Choroid plexus epithelial cell (primary cell): Measurements from ENCODE around the gene AHSP.
A peak's percentile ranks its signal among the peaks of the same experiment; 100 is the strongest.
"Not testable (repeated sequence)": the region's sequence is repeated elsewhere in the genome, so short reads cannot be mapped to it uniquely, and the experiment has no call there.

Experiments used
- DNase-seq: peaks from one replicate; pipeline ENCODE4 v3.0.0-alpha.2; 2010; ENCODE audit warnings: low read depth
- H3K4me3 ChIP-seq: 2 replicates; pipeline ENCODE4 v1.5.1; 2011; ENCODE audit warnings: low read depth, mild to moderate bottlenecking, control low read depth, low read length, moderate library complexity
- TF ChIP-seq, protein P1 (sequence below): conservative IDR thresholded peaks from 2 replicates; pipeline ENCODE4 v1.5.1; 2011; ENCODE audit warnings: low read depth, mild to moderate bottlenecking, control low read depth, inconsistent platforms, low read length, moderate library complexity

Gene AHSP, protein sequence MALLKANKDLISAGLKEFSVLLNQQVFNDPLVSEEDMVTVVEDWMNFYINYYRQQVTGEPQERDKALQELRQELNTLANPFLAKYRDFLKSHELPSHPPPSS

DNA sequence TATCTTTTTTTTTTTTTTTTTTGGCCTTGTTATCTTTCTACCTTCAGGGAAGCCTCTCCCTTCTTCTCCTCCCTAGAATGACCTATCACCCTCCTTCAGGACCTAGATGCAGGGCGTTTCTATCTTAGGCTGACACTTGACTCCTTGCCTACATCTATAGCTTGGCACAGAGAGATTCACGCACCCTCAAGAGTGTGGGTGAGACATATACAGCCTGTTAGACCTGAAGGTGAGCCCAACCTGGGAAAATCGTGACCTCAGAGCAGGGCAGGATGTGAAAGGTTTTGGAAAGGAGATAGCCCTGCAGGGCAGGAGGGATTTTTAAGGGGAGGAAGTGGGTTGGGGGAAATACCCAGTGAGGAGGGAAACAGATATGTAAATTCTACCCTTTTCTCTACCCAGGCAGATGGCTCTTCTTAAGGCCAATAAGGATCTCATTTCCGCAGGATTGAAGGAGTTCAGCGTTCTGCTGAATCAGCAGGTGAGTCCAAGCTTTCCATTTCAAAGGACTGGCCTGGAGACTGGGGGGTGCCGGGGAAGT is at the start of gene AHSP:
TSS of gene AHSP (plus strand) at position 167 of the 541 bp plus-strand sequence. CDS start at position 407, 240 bp downstream.
- H3K4me3 ChIP-seq = no peak within 1 kb of the TSS
- TF ChIP-seq, protein P1, sequence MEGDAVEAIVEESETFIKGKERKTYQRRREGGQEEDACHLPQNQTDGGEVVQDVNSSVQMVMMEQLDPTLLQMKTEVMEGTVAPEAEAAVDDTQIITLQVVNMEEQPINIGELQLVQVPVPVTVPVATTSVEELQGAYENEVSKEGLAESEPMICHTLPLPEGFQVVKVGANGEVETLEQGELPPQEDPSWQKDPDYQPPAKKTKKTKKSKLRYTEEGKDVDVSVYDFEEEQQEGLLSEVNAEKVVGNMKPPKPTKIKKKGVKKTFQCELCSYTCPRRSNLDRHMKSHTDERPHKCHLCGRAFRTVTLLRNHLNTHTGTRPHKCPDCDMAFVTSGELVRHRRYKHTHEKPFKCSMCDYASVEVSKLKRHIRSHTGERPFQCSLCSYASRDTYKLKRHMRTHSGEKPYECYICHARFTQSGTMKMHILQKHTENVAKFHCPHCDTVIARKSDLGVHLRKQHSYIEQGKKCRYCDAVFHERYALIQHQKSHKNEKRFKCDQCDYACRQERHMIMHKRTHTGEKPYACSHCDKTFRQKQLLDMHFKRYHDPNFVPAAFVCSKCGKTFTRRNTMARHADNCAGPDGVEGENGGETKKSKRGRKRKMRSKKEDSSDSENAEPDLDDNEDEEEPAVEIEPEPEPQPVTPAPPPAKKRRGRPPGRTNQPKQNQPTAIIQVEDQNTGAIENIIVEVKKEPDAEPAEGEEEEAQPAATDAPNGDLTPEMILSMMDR = no peak
- DNase-seq = no peak

DNA sequence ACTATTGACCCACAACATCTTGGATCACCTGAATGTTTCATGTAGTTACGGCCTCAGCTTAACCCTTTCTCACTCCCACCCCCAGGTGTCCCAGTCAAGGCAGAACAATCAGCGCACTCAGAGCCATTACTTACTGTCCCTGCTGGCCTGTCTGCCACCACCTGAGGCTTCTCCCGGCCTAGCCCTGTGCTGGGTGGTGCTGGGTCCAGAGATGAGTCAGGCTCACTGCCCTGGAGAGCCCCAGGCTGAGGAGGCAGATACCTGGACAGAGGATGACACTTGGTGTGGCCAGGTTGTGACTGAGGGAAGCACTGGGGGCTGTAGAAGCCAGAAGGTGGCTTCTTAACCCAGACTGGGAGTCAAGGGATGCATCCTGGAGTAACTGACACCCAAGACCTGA is 48.7 kb upstream of the AHSP start:
- no peak overlapping the region for H3K4me3 ChIP-seq
- TF ChIP-seq, protein P1 = no peak
- DNase-seq = no peak

DNA sequence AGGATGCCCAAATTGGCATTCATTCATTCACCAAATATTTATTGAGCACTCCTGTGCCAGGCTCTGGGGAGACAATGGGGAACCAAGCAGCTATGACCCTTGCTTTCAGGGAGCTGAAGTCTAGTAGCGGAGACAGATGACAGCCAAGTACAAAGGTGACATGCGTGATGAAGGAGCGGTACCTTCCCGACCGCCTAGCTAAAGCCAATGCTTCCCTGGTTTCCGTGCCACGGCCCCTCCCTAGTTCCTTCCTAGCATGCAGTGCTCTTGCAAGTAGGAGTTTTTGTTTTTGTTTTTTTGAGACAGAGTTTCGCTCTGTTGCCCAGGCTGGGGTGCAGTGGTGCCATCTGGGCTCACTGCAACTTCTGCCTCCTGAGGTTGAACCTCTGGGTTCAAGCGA is 47.9 kb upstream of the AHSP start:
- no peak for DNase-seq
- TF ChIP-seq, protein P1 = no peak
- H3K4me3 ChIP-seq = no peak overlapping the region

DNA sequence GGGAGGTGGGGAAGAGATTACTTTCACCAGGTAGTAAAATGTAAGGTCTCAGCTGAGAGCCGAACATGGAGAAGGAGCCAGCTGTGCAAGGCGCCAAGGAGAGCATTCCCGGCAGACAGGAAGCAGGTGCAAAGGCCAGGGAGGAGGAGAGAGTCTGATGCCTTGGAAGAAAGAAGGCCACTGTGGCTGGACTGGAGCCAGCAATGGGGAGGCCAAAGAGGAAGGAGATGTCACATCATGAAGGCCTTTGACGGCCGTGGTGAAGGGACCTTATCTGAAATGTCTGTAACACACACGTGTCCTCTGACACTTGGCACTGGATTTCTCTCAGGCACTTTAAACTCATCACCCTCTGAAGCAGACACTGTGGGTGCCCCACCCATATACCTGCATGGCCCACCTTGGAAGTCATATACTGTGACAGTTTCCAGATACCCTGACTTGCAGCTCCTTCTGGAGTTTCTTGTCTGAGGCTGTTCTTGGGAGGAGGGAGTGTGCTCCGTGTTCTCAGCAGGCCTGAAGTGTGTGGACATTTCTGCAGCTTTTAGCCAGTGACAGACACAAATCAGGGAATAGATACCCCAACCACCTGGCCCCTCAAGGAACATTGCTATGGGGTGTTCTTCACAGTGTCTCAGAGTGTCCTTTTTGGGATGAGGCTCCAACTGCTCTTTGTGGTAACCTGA is 46.7 kb upstream of the AHSP start:
- H3K4me3 ChIP-seq = no peak overlapping the region
- TF ChIP-seq, protein P1 = no peak
- peak; percentile 27 for DNase-seq

DNA sequence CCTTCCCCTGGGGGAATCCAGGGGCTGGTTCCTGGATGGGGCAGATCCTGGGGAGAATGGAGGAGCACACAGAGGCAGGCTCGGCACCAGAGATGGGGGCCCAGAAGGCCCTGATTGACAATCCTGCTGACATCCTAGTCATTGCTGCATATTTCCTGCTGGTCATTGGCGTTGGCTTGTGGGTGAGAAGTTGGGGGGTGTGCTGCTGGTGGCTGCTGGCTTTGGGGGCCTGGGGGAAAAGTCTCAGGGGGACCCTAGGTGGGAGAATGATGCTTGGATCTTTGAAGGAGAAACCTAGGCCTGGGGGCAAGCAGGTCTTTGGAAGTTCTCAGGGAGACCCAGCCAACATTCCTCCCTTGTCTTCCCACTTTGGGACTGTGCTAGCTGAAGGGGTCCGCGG is 44.6 kb upstream of the AHSP start, which contains the start of gene SLC5A2:
TSS of gene SLC5A2 (plus strand) at position 43 of the 400 bp plus-strand sequence. CDS start at position 57, 14 bp downstream.
- H3K4me3 ChIP-seq = no peak within 1 kb of the TSS
- TF ChIP-seq, protein P1 = no peak
- DNase-seq = no peak

DNA sequence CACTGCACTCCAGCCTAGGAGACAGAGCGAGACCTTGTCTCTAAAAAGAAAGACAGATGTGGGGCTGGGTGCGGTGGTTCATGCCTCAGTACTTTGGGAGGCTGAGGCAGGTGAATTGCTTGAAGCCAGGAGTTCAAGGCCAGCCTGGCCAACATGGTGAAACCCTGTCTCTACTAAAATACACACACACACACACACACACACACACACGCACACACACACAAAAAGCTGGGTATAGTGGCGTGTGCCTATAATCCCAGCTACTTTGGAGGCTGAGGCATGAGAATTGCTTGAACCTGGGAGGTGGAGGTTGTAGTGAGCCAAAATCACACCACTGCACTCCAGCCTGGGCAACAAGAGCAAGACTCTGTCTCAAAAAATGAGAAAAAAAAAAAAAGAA is 43.7 kb upstream of the AHSP start:
- DNase-seq, H3K4me3 ChIP-seq: not testable (repeated sequence)

DNA sequence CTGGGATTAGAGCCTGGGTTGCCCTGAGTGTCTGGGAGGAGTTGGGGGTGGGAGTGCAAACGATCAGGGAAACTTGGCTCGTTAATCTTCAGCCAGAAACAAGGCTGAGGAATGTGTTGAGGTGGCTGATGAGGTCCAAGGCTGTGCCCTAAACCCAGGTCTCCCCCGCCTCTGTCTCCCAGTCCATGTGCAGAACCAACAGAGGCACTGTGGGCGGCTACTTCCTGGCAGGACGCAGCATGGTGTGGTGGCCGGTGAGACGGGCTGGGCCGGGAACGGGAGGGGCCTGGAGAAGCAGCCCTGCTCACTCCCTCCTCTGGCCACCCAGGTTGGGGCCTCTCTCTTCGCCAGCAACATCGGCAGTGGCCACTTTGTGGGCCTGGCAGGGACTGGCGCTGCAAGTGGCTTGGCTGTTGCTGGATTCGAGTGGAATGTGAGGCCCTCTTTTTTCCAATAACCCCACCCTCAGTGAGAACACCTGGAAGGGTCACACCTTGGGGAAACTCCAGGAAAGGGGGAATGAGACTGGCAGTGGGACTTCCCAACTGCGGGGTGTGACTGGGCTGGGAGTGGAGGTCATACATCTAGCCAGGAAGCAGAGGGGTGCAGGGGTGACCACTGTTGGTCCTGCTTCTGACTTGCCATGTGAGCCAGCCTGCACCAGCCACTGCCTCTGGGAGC is 43.1 kb upstream of the AHSP start:
- TF ChIP-seq, protein P1 = no peak
- H3K4me3 ChIP-seq = no peak overlapping the region
- peak; percentile 17 for DNase-seq
